ENCODE data around the gene RARA.

GRCh38 chr17:40344421-40345160 lies 35.6 kb downstream of the RARA start:
- TF ChIP-seq CEBPB (IDR thresholded peaks at IDR 0.05; ENCODE audit: low read depth, low read length) (no peak), MXI1 (IDR thresholded peaks at IDR 0.05; ENCODE audit: borderline replicate concordance, low read depth, low read length) (no peak), RAD21 (IDR thresholded peaks at IDR 0.05; ENCODE audit: low read length) (no peak), POLR2A (IDR thresholded peaks at IDR 0.05; ENCODE audit: low read depth, low read length) (0 out of 2 replicates have a peak, but pooled peaks have one; percentile 2), CTCF (conservative IDR thresholded peaks at IDR 0.05; ENCODE audit: low read depth, low read length) (no peak), MAZ (IDR thresholded peaks at IDR 0.05; ENCODE audit: borderline replicate concordance, low read depth, low read length) (no peak), USF2 (IDR thresholded peaks at IDR 0.05; ENCODE audit: low read depth, low read length) (no peak), BHLHE40 (IDR thresholded peaks at IDR 0.05; ENCODE audit: low read depth, low read length) (no peak), RFX5 (IDR thresholded peaks at IDR 0.05; ENCODE audit: low read depth, low read length) (no peak)

Measured in IMR-90 (cell line).